Chondrocyte (in vitro differentiated cells): ENCODE results near the gene HOXA9. TPM values are rescaled to one million over a fixed set of nuclear protein-coding genes. Genes with fewer than 3 reads are reported as not detected.
A peak's percentile ranks its signal among the peaks of the same experiment; 100 is the strongest.

ENCODE experiments used
- DNase-seq: peaks from one replicate; pipeline ENCODE4 v3.0.0; 2021; ENCODE audit warnings: mixed read lengths, low spot score
- H3K27ac Mint-ChIP-seq: one replicate; pipeline ENCODE4 v1.8.0; 2021; ENCODE audit warnings: mild to moderate bottlenecking, moderate library complexity, mixed read lengths; ENCODE audit not compliant: unreplicated experiment
- H3K27me3 Mint-ChIP-seq: 2 replicates; pipeline ENCODE4 v1.8.0; 2021; ENCODE audit warnings: low read depth, mixed read lengths
- H3K36me3 Mint-ChIP-seq: 2 replicates; pipeline ENCODE4 v1.8.0; 2021; ENCODE audit warnings: low read depth, mixed read lengths
- H3K4me1 Mint-ChIP-seq: 2 replicates; pipeline ENCODE4 v1.8.0; 2021; ENCODE audit warnings: low read depth, mild to moderate bottlenecking, mixed read lengths
- H3K4me3 Mint-ChIP-seq: one replicate; pipeline ENCODE4 v1.8.0; 2021; ENCODE audit warnings: mild to moderate bottlenecking, moderate library complexity, mixed read lengths; ENCODE audit not compliant: unreplicated experiment
- H3K9me3 Mint-ChIP-seq: 2 replicates; pipeline ENCODE4 v1.8.0; 2021; ENCODE audit warnings: low read depth, mixed read lengths
- total RNA-seq: library from RNA; stranded (reverse); gene quantifications from 3 replicates; pipeline ENCODE4 v1.2.1, GENCODE V29; 2021
- TF ChIP-seq, protein P1 (sequence below): fragments of 200-600 bp; sonication (generic); IDR thresholded peaks from 2 replicates; pipeline ENCODE4 v1.5.0; 2021; ENCODE audit warnings: antibody characterized with exemption, mild to moderate bottlenecking, moderate library complexity

The HOXA9 gene
- total RNA-seq, 1 donor from 2014 or later: not detected

DNA sequence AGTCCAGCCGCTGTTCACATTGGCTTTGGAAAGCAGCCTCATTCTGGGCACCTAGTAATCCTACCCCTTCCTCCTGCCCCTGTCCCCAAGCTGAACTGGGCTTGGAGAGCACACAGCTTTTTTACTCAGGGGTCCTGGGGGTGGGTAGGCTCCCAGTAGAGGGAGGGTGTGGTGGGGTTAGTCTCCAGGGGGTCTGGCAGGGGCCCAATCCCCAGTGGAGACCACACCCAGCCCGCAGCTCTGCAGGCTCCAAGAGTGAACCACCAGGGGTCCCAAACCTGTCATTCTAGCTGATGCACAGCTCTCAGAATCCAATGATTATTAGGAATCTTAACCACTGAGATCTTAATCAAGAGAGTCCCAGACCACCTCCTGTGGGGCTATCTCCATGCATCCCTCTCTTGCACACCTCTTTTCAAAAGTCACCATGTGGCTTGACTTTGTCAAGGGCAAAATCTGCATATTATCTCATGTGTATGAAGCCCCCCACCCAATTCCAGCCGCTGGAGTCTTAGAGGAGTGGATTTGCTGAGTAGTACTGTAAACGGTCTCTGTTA, 17.0 kb upstream of the HOXA9 start:
- DNase-seq: no peak
- no peak overlapping the region for H3K4me3 Mint-ChIP-seq
- TF ChIP-seq, protein P1, sequence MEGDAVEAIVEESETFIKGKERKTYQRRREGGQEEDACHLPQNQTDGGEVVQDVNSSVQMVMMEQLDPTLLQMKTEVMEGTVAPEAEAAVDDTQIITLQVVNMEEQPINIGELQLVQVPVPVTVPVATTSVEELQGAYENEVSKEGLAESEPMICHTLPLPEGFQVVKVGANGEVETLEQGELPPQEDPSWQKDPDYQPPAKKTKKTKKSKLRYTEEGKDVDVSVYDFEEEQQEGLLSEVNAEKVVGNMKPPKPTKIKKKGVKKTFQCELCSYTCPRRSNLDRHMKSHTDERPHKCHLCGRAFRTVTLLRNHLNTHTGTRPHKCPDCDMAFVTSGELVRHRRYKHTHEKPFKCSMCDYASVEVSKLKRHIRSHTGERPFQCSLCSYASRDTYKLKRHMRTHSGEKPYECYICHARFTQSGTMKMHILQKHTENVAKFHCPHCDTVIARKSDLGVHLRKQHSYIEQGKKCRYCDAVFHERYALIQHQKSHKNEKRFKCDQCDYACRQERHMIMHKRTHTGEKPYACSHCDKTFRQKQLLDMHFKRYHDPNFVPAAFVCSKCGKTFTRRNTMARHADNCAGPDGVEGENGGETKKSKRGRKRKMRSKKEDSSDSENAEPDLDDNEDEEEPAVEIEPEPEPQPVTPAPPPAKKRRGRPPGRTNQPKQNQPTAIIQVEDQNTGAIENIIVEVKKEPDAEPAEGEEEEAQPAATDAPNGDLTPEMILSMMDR: no peak
- peaks cover 9% of the 10 kb centered on the region for H3K36me3 Mint-ChIP-seq
- no peaks in the 10 kb centered on the region for H3K9me3 Mint-ChIP-seq
- peaks cover 31% of the 10 kb centered on the region for H3K4me1 Mint-ChIP-seq
- H3K27ac Mint-ChIP-seq: no peak overlapping the region
- H3K27me3 Mint-ChIP-seq: peaks cover 75% of the 10 kb centered on the region

DNA sequence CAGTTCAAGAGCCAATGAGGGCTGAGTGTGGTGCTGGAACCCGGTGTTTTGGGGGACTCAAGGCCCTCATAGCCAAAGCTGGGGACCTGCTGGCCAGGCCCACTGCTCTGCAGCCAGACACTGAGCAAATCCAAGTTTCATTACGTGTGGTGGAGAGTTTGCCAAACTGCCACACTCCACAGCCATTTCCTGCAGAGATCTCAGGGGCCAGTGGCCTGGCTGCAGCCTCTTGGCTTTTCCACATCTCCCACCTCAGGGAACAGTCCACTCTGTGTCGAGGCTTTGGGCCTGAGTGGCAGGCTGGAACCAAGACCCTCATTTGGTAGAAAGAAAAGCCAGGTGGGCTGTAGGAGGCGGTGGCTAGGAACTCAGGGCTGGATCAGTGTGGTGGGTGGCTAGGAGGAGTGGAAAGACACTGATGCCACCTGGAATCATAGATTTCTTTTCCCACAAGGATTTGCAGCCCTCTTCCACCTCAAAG, 16.5 kb upstream of the HOXA9 start:
- Mint-ChIP-seq H3K27me3 (peaks cover 76% of the 10 kb centered on the region), H3K4me1 (peaks cover 31% of the 10 kb centered on the region), H3K27ac (no peak overlapping the region), H3K9me3 (no peaks in the 10 kb centered on the region), H3K4me3 (no peak overlapping the region), H3K36me3 (peaks cover 9% of the 10 kb centered on the region)
- TF ChIP-seq, protein P1: no peak
- DNase-seq: peak; percentile 46

DNA sequence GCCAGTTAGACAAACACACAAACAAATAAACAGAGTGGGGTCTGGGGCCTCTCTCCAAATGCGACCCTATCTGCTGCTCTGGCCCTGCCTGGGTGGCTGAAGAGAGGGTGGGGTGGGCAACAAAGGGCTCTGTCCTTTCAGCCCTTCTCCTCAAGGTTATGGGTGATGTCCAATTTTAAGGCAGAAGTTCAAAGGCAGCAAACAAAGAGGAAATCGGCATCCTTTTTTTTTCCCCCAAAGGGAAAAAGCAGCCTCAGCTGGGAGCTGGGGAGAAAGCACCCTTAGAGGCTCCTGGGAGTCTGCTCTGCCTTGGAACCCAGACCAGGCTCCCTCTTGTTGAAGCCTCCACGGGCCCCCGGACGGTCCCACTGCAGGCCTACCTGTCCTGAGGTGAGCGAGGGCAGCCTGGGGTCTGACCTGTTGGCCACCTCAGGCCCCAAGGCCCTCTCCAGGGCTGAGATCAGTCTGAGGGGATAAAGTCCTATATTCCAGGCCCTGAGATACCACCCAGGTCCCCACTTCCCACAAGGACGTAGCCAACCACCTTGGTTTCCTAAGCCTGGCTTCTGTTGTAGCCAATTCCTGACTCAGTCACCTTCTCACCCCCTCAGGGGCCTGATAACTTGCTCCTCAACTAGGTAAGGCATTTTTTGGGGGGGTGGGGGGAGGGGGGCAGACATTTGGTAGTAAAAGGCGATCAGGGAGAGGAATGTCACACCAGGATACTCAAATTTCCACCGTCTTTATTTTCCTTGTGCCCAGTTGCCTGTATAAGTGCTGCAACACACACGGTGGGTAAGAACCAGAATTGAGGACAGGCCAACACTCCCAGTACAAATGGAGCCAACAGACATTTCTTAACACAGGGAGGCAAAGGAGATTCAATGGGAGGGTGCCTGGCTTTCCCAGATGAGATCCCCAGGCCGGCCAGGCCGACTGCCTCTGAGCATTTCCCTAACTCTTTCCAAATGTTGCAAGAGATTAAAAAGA, 15.4 kb upstream of the HOXA9 start:
- TF ChIP-seq, protein P1: no peak
- Mint-ChIP-seq H3K4me1 (peaks cover 29% of the 10 kb centered on the region), H3K4me3 (no peak overlapping the region), H3K9me3 (no peaks in the 10 kb centered on the region), H3K36me3 (peaks cover 9% of the 10 kb centered on the region), H3K27me3 (peaks cover 78% of the 10 kb centered on the region), H3K27ac (no peak overlapping the region)
- DNase-seq: peak; percentile 70

DNA sequence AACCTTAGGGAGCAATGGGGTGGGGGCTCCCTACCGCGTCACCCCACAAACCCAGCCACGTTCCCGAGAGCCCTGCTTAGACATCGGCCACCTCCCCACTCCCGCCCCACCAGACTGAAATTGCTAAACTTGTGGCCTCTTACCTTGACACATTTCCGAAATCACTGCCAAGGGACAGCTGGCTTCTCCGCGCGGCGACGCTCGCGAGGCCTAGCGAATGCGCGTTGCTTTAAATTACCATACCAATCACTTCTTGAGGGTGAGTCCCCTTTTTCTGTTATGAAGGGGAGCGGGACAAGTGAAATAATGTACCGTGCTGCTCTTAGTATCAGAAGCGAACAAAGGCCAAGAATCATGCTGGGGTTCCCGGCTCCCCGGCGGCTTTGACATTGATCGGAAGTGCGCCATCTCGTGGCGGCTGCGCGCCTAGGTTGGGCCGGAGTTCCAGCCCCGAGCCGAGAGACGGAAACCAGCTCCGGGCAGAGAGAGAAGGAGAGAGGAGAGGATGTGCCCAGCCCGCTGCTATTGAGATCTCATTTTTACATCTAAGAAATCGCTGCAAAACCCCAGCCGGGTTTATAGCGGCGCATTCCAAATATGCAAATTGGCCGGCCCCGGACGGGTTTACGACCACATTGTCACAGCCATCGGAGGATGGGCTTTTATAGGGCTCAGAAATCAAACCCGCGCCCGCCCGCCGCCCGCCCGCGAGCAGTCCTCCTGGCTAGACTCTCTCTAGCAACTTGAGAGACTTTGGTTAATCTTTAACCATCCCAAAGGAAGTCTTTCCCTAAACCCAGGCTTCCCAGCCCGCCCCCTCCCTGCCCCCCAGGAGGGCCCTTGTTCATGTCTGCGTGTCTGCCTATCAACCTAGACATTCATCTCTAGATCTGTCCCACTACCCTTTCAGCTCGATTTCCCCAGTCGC, 14.4 kb upstream of the HOXA9 start:
- TF ChIP-seq, protein P1: peak; percentile 91
- peak; percentile 47 for DNase-seq
- H3K36me3 Mint-ChIP-seq: peaks cover 12% of the 10 kb centered on the region
- peaks cover 21% of the 10 kb centered on the region for H3K4me1 Mint-ChIP-seq
- H3K27me3 Mint-ChIP-seq: peaks cover 78% of the 10 kb centered on the region
- peak overlapping the region; percentile 31 for H3K4me3 Mint-ChIP-seq
- no peaks in the 10 kb centered on the region for H3K9me3 Mint-ChIP-seq
- H3K27ac Mint-ChIP-seq: no peak overlapping the region
